RWPE1 (cell line): ENCODE data around the gene RRP1B.
A peak's percentile ranks its signal among the peaks of the same experiment; 100 is the strongest.
"Not testable (repeated sequence)": the region's sequence is repeated elsewhere in the genome, so short reads cannot be mapped to it uniquely, and the experiment has no call there.

ENCODE experiments used
- CTCF ChIA-PET: fragments of 350-600 bp; sonication (Branson Sonifier 250); formaldehyde crosslinking; extraction: SDS; loops from one replicate; lab custom pipeline; 2021; lab: Yijun Ruan, JAX
- POLR2A ChIA-PET: fragments of 400-600 bp; formaldehyde crosslinking; extraction: SDS; loops from one replicate; lab custom pipeline; 2020; ENCODE audit warnings: antibody characterized with exemption; ENCODE audit not compliant: low non-redundant PET; lab: Yijun Ruan, JAX
- DNase-seq: peaks from one replicate; pipeline ENCODE4 v3.0.0; 2012; ENCODE audit warnings: low spot score
- H3K27ac ChIP-seq: fragments of 450-650 bp; 2 replicates; pipeline ENCODE4 v1.5.1; 2017
- CTCF ChIP-seq: fragments of 450-650 bp; conservative IDR thresholded peaks from 2 replicates; pipeline ENCODE4 v1.5.1; 2017; ENCODE audit warnings: low read depth, mild to moderate bottlenecking

The RRP1B gene

GRCh38 chr21:43703035-43703880, 43.9 kb downstream of the RRP1B start:
- POLR2A ChIA-PET = no interaction called here
- DNase-seq = no peak
- no peak for TF ChIP-seq CTCF
- peak overlapping the region; percentile 54; the same call in 1 of the 2 replicates for H3K27ac ChIP-seq
- CTCF ChIA-PET = interaction anchor here (0.7 kb wide), 1 partner anchor 496 kb away, joined by 3 read pairs; no protein-coding TSS in a partner anchor

- POLR2A ChIA-PET = no interaction called here
- DNase-seq = no peak
- CTCF ChIA-PET = no interaction called here
- H3K27ac ChIP-seq = peak overlapping the region; percentile 37
- no peak for TF ChIP-seq CTCF
Observed at GRCh38 chr21:43707462-43707861, 48.1 kb downstream of the RRP1B start.

GRCh38 chr21:43708745-43709381, 49.5 kb downstream of the RRP1B start:
- CTCF ChIA-PET = no interaction called here
- DNase-seq = no peak
- POLR2A ChIA-PET = no interaction called here
- H3K27ac ChIP-seq = peak overlapping the region; percentile 37; the same call in 1 of the 2 replicates
- no peak for TF ChIP-seq CTCF

GRCh38 chr21:43712268-43712942, 53.0 kb downstream of the RRP1B start:
- POLR2A ChIA-PET = interaction anchor here (0.7 kb wide), 1 partner anchor 9 kb away, joined by 4 read pairs; no protein-coding TSS in a partner anchor
- TF ChIP-seq CTCF = no peak
- DNase-seq = peak; percentile 88
- CTCF ChIA-PET = interaction anchor here (0.6 kb wide), 1 partner anchor 376 kb away, joined by 3 read pairs; no protein-coding TSS in a partner anchor
- H3K27ac ChIP-seq = peak overlapping the region; percentile 99

GRCh38 chr21:43713123-43713522, 53.8 kb downstream of the RRP1B start:
- POLR2A ChIA-PET = interaction anchor here (0.7 kb wide), 1 partner anchor 8 kb away, joined by 4 read pairs; no protein-coding TSS in a partner anchor
- CTCF ChIA-PET = interaction anchor here (0.6 kb wide), 1 partner anchor 377 kb away, joined by 3 read pairs; no protein-coding TSS in a partner anchor
- peak overlapping the region; percentile 99 for H3K27ac ChIP-seq
- DNase-seq = not testable (repeated sequence)

GRCh38 chr21:43716376-43717165, 57.2 kb downstream of the RRP1B start:
- ChIA-PET CTCF (interaction anchor here (0.6 kb wide), 1 partner anchor 70 kb away, joined by 3 read pairs; no protein-coding TSS in a partner anchor), POLR2A (no interaction called here)
- no peak for DNase-seq
- TF ChIP-seq CTCF = no peak
- H3K27ac ChIP-seq = peak overlapping the region; percentile 99
